Trophoblast cell (in vitro differentiated cells and primary cell): ENCODE measurements around the gene PLA2G4E.

Experiments used
- DNase-seq, 2 donors: peaks; one replicate each; pipeline ENCODE4 v3.0.0-alpha.2; 2016
- H2AFZ ChIP-seq: 2 replicates; pipeline ENCODE4 v1.6.1; 2013; ENCODE audit warnings: low read length, moderate library complexity, mild to moderate bottlenecking; ENCODE audit not compliant: insufficient read depth, poor library complexity
- H2AK5ac ChIP-seq: 2 replicates; pipeline ENCODE4 v1.6.1; 2013; ENCODE audit warnings: mild to moderate bottlenecking, low read length
- H2BK120ac ChIP-seq: 2 replicates; pipeline ENCODE4 v1.6.1; 2013; ENCODE audit warnings: low read length, mild to moderate bottlenecking, moderate library complexity; ENCODE audit not compliant: insufficient read depth, poor library complexity
- H2BK12ac ChIP-seq: 2 replicates; pipeline ENCODE4 v1.6.1; 2013; ENCODE audit warnings: mild to moderate bottlenecking, low read length, moderate library complexity
- H2BK5ac ChIP-seq: 2 replicates; pipeline ENCODE4 v1.6.1; 2013; ENCODE audit warnings: low read length, low read depth, moderate library complexity, mild to moderate bottlenecking; ENCODE audit not compliant: poor library complexity
- H3K14ac ChIP-seq: 2 replicates; pipeline ENCODE4 v1.6.1; 2013; ENCODE audit warnings: mild to moderate bottlenecking, low read length
- H3K18ac ChIP-seq: 2 replicates; pipeline ENCODE4 v1.6.1; 2013; ENCODE audit warnings: mild to moderate bottlenecking, low read length
- H3K23ac ChIP-seq: 2 replicates; pipeline ENCODE4 v1.6.1; 2013; ENCODE audit warnings: low read length
- H3K27ac ChIP-seq: 2 replicates; pipeline ENCODE4 v1.5.1; 2013; ENCODE audit warnings: low read depth, mild to moderate bottlenecking, inconsistent platforms, low read length, moderate library complexity
- H3K27me3 ChIP-seq: 2 replicates; pipeline ENCODE4 v1.6.1; 2013; ENCODE audit warnings: inconsistent platforms, mild to moderate bottlenecking, low read length, moderate library complexity; ENCODE audit not compliant: insufficient read depth
- H3K36me3 ChIP-seq, 2 experiments: 1 replicate in 1 of 2; 2 replicates in 1 of 2; pipeline ENCODE4 v1.6.1; 2013; ENCODE audit warnings: low read length in 2 of 2, mild to moderate bottlenecking in 2 of 2, moderate library complexity in 1 of 2; ENCODE audit not compliant: insufficient read depth in 2 of 2, control insufficient read depth in 1 of 2
- H3K4ac ChIP-seq: 2 replicates; pipeline ENCODE4 v1.6.1; 2013; ENCODE audit warnings: low read depth, mild to moderate bottlenecking, low read length, moderate library complexity
- H3K4me1 ChIP-seq, 2 experiments: 1 replicate in 1 of 2; 2 replicates in 1 of 2; pipeline ENCODE4 v1.6.1; 2013; ENCODE audit warnings: low read length in 2 of 2, mild to moderate bottlenecking in 2 of 2, moderate library complexity in 1 of 2; ENCODE audit not compliant: insufficient read depth in 2 of 2, control insufficient read depth in 1 of 2
- H3K4me2 ChIP-seq: 2 replicates; pipeline ENCODE4 v1.6.1; 2013; ENCODE audit warnings: inconsistent platforms, mild to moderate bottlenecking, low read length, moderate library complexity
- H3K4me3 ChIP-seq: 2 replicates; pipeline ENCODE4 v1.5.1; 2013; ENCODE audit warnings: mild to moderate bottlenecking, low read depth, low read length, inconsistent platforms
- H3K79me1 ChIP-seq: one replicate; pipeline ENCODE4 v1.6.1; 2013; ENCODE audit warnings: low read length
- H3K79me2 ChIP-seq: 2 replicates; pipeline ENCODE4 v1.6.1; 2013; ENCODE audit warnings: low read length, mild to moderate bottlenecking; ENCODE audit not compliant: control insufficient read depth, insufficient read depth, poor library complexity
- H3K9ac ChIP-seq: 2 replicates; pipeline ENCODE4 v1.6.1; 2013; ENCODE audit warnings: mild to moderate bottlenecking, low read length
- H3K9me3 ChIP-seq: 2 replicates; pipeline ENCODE4 v1.6.1; 2013; ENCODE audit warnings: low read depth, mild to moderate bottlenecking, control low read depth, inconsistent platforms, low read length; ENCODE audit not compliant: insufficient read depth
- H4K12ac ChIP-seq: 2 replicates; pipeline ENCODE4 v1.6.1; 2013; ENCODE audit warnings: low read depth, mild to moderate bottlenecking, low read length, moderate library complexity
- H4K8ac ChIP-seq: 2 replicates; pipeline ENCODE4 v1.6.1; 2013; ENCODE audit warnings: low read depth, mild to moderate bottlenecking, low read length, moderate library complexity
- H4K91ac ChIP-seq: one replicate; pipeline ENCODE4 v1.6.1; 2013; ENCODE audit warnings: low read depth, mild to moderate bottlenecking, low read length, moderate library complexity
- WGBS: extraction: QIAGEN DNeasy Blood & Tissue Kit; methylation state at CpG from one replicate; pipeline ENCODE4 v1.1.7; 2013; ENCODE audit warnings: missing lambda C conversion rate; ENCODE audit not compliant: insufficient read length, insufficient coverage; ENCODE audit errors: extremely low coverage; 5-methylcytosine and 5-hydroxymethylcytosine counted together

PLA2G4E gene

GRCh38 chr15:42036112-42036905 is 15.5 kb upstream of the PLA2G4E start:
- no peak for DNase-seq
- no peak overlapping the region for H3K27ac ChIP-seq
- no peak overlapping the region for H4K91ac ChIP-seq
- no peak overlapping the region for H2BK120ac ChIP-seq
- no peak overlapping the region for H4K8ac ChIP-seq
- H2AFZ ChIP-seq = no peak overlapping the region
- H3K4ac ChIP-seq = no peak overlapping the region
- no peak overlapping the region for H3K4me2 ChIP-seq
- H2BK12ac ChIP-seq = no peak overlapping the region
- H3K4me1 ChIP-seq = no peaks in the 10 kb centered on the region
- H3K9me3 ChIP-seq = peaks cover 2% of the 10 kb centered on the region
- no peak overlapping the region for H3K4me3 ChIP-seq
- no peaks in the 10 kb centered on the region for H3K36me3 ChIP-seq
- no peak overlapping the region for H4K12ac ChIP-seq
- H3K18ac ChIP-seq = no peak overlapping the region
- no peak overlapping the region for H3K23ac ChIP-seq
- no peak overlapping the region for H3K9ac ChIP-seq
- H2BK5ac ChIP-seq = no peak overlapping the region
- no peaks in the 10 kb centered on the region for H3K79me1 ChIP-seq
- no peak overlapping the region for H3K14ac ChIP-seq
- H3K79me2 ChIP-seq = no peaks in the 10 kb centered on the region
- H2AK5ac ChIP-seq = no peak overlapping the region
- H3K27me3 ChIP-seq = no peaks in the 10 kb centered on the region
- WGBS = no CpG with 5 or more reads among the region's 45 CpGs

- Histone ChIP-seq H3K36me3 (no peaks in the 10 kb centered on the region), H2AK5ac (no peak overlapping the region), H4K91ac (no peak overlapping the region), H3K79me1 (no peaks in the 10 kb centered on the region), H3K27me3 (no peaks in the 10 kb centered on the region), H4K12ac (no peak overlapping the region), H3K4me2 (no peak overlapping the region), H3K9me3 (peaks cover 2% of the 10 kb centered on the region), H3K18ac (no peak overlapping the region), H2BK5ac (no peak overlapping the region), H3K27ac (no peak overlapping the region), H3K4me1 (no peaks in the 10 kb centered on the region), H3K4me3 (no peak overlapping the region), H2BK12ac (no peak overlapping the region), H2BK120ac (no peak overlapping the region), H3K4ac (no peak overlapping the region), H4K8ac (no peak overlapping the region), H3K14ac (no peak overlapping the region), H3K79me2 (no peaks in the 10 kb centered on the region), H3K9ac (no peak overlapping the region), H2AFZ (no peak overlapping the region), H3K23ac (no peak overlapping the region)
- no CpG with 5 or more reads among the region's 3 CpGs for WGBS
- DNase-seq = no peak
Observed at GRCh38 chr15:42035435-42035761, 14.6 kb upstream of the PLA2G4E start.

GRCh38 chr15:42034628-42035434 is 14.0 kb upstream of the PLA2G4E start:
- Histone ChIP-seq H3K27me3 (no peaks in the 10 kb centered on the region), H4K12ac (no peak overlapping the region), H3K79me1 (no peaks in the 10 kb centered on the region), H3K9me3 (peaks cover 2% of the 10 kb centered on the region), H3K4me2 (no peak overlapping the region), H4K8ac (no peak overlapping the region), H2BK120ac (no peak overlapping the region), H2AFZ (no peak overlapping the region), H3K4me3 (no peak overlapping the region), H3K4ac (no peak overlapping the region), H3K9ac (no peak overlapping the region), H3K79me2 (no peaks in the 10 kb centered on the region), H3K18ac (no peak overlapping the region), H2BK12ac (no peak overlapping the region), H3K4me1 (no peaks in the 10 kb centered on the region), H4K91ac (no peak overlapping the region), H3K23ac (no peak overlapping the region), H2AK5ac (no peak overlapping the region), H3K27ac (no peak overlapping the region), H3K36me3 (no peaks in the 10 kb centered on the region), H2BK5ac (no peak overlapping the region), H3K14ac (no peak overlapping the region)
- WGBS = no CpG with 5 or more reads among the region's 8 CpGs
- DNase-seq = no peak

- Histone ChIP-seq H3K4me3 (no peak overlapping the region), H4K8ac (no peak overlapping the region), H3K79me2 (no peaks in the 10 kb centered on the region), H3K27me3 (no peaks in the 10 kb centered on the region), H3K4me2 (no peak overlapping the region), H3K14ac (no peak overlapping the region), H2BK120ac (no peak overlapping the region), H3K23ac (no peak overlapping the region), H3K9ac (no peak overlapping the region), H3K9me3 (peaks cover 2% of the 10 kb centered on the region), H4K12ac (no peak overlapping the region), H3K4ac (no peak overlapping the region), H4K91ac (no peak overlapping the region), H2AFZ (no peak overlapping the region), H2BK5ac (no peak overlapping the region), H3K79me1 (no peaks in the 10 kb centered on the region), H3K36me3 (no peaks in the 10 kb centered on the region), H3K4me1 (no peaks in the 10 kb centered on the region), H3K27ac (no peak overlapping the region), H2AK5ac (no peak overlapping the region), H2BK12ac (no peak overlapping the region), H3K18ac (no peak overlapping the region)
- WGBS = no CpG with 5 or more reads among the region's 3 CpGs
- DNase-seq = no peak
Observed at GRCh38 chr15:42033214-42033873, 12.5 kb upstream of the PLA2G4E start.
